Inferior parietal cortex (tissue), 1 donor: ENCODE measurements around the gene STK10.

Experiments used
- DNase-seq: peaks from one replicate; pipeline ENCODE4 v3.0.0-alpha.2; 2016; ENCODE audit errors: extremely low spot score

Gene STK10

GRCh38 chr5:172188893-172189692, 1.1 kb upstream of the STK10 start:
- no peak for DNase-seq

DNA sequence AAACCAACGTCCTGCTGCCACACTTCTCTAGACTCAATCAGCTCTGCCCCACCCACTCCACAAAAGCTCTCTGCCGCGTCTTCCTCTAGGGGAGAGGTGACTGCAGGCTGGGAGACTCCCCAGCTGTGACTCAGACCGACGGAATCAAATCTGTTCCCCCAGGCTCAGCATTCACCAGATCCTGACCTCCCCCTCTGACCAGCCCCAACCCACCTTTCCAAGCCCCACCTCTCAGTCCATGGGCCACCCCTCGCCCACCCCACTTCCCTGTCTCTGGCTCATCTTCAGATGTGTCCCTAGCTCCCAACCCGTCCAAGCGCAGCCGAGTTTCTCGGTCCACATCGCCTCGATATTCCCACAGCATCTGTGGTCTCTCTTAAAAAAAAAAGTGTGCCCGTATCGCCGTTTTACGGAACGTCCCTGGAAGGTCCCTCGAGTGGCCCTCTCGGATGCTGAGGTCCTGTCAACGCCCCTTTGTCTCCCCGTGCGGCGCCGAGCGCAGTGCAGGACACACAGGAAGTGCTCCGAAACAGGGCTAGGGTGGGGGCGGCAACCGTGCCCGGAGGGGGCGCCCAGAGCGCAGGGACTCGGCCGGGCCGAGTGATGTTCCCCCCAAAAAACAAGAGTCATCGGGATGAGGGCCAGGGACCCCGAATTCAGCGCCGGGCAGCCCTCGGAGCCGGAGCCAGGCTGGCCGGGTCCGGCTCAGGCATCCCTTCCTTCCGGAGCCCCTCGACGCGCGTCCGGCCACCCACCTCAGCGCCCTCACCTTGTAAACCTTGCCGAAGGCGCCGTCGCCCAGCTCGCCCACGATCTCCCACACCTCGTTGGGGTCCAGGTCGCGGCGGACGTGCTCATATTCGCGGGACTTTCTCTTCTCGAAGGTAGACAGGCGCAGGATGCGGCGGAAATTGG, 649 bp downstream of the STK10 start:
- no peak for DNase-seq

GRCh38 chr5:172186114-172186695, 1.8 kb downstream of the STK10 start:
- DNase-seq: no peak

DNA sequence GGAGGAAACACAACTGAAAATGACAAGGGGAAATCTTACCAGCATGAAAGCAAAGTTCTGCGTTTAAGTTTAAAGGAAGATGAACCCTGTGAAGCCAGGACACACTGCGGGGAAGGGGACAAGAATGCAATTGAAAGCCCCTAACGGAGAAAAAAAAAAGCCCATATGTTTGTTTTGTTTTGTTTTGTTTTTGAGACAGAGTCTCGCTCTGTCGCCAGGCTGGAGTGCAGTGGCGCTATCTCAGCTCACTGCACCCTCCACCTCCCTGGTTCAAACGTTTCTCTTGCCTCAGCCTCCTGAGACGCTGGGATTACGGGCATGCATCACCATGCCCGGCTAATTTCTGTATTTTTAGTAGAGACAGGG, 2.9 kb downstream of the STK10 start:
- DNase-seq: no peak

- DNase-seq: no peak
Measured at GRCh38 chr5:172183881-172184280, 4.1 kb downstream of the STK10 start.

- no peak for DNase-seq
Measured at GRCh38 chr5:172182291-172182690, 5.7 kb downstream of the STK10 start.

DNA sequence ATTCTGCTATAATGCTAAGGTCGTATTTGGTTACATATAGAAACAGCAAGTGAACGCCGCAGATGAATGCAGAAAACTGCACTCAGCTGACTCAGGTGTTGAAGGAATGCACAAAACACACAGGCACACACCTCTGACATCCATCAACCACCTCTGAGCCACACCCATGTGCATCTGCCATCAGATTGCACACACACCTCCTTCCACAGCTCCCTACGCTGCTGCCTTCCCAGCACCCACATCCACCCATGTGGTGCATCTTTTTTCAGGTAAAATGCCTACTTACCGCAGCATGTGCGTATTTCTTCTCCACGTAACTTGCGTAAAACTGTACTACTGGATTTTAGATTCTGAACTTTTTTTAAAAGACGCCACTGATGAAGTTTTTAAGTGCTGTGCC, 7.1 kb downstream of the STK10 start:
- DNase-seq: no peak

DNA sequence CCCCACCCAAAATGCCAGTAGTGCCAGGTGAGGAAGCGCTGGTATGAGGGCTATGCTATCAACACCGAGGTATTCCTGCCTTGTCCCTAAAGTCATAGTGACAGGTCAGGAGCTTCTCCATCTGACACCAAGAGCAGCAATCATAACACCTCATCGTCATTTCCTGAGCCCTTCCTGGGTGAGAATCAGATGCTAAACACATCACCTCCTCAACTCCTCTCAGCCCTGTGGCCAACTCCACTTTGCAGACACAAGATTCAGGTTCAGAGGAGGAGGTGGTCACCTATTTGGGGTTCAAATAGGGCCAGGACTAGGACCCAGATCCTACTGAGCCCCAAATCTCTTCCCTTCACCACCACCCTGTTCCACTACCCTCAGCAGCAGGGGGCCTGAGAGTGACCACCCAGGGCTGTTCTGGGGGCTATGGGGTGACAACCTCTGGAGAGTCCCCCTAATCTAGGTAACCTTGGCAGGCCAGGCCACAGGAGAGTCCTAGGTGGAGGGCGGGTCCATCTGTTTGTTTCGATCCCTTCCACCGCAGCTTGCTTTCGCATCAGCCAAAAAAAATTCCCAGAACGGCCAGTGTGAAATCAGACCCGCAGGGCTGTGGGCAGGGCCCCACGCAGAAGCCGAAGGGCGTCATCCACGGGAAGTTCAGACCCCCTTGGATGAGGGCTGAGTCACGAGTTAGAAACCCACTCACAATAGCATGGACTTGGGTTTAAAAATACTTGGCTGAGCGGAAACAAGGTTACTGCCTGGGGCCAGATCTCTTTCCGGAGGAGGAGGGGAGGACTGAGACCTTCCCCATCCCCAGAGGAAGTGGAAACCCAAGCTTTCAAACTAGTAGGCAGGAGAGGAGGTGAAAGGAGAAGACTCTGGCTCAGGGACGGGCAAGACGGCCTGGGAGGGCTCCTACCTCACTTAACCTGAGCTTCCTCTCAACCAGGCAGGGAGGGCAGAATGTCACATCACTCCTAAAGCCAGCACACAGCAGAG, 8.7 kb downstream of the STK10 start:
- no peak for DNase-seq

- DNase-seq: no peak
Measured at GRCh38 chr5:172178301-172178987, 9.6 kb downstream of the STK10 start.

GRCh38 chr5:172177176-172177575, 10.8 kb downstream of the STK10 start:
- no peak for DNase-seq

DNA sequence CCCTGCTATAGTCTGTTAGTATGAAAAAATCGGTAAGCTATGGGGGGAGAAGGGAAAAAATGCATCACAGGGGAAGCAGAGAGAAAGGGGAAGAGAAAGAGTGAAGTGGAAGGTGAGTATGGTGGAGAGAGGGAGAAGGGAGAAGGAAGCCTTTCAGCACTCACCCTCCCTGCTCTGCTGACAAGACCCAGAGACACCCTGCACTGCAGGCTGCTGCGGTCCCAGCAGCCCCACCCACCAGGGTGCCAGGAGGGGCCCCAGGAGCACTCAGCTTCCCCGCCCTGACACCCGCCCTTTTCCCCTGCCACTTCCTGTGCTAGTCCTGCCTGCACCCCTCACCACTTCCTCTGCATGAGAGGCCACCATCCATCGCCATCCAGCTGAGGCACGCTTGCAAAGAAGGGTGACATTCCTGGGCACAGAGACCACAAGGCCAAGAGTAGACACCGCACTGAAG, 12.7 kb downstream of the STK10 start:
- DNase-seq: no peak

GRCh38 chr5:172173564-172174153, 14.4 kb downstream of the STK10 start:
- no peak for DNase-seq

- DNase-seq: peak; percentile 47
Measured at GRCh38 chr5:172172912-172173563, 15.0 kb downstream of the STK10 start.

- DNase-seq: no peak
Measured at GRCh38 chr5:172171118-172171517, 16.9 kb downstream of the STK10 start.

DNA sequence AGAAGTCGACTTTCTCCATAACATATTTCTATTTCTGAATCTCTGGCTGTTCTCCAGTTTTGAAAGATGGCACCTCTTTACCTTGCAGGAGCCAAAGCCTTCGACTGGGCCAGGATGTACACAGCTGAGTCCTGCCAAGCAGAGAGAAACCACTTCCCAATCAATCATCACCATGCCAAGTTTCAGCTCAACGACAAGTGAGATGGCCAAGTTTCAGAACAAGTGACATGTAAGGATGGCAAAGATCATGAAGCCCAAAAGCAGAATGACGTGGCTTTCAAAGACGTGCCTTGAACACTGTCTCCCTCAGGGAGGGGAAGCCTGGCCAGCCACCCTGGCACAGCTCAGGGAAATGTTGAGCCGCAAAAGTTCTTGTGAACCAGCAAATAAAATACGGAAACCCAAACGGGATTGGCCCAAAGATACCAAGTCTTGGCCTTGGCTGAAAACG, 17.7 kb downstream of the STK10 start:
- DNase-seq: no peak

- no peak for DNase-seq
Measured at GRCh38 chr5:172169216-172169615, 18.8 kb downstream of the STK10 start.

DNA sequence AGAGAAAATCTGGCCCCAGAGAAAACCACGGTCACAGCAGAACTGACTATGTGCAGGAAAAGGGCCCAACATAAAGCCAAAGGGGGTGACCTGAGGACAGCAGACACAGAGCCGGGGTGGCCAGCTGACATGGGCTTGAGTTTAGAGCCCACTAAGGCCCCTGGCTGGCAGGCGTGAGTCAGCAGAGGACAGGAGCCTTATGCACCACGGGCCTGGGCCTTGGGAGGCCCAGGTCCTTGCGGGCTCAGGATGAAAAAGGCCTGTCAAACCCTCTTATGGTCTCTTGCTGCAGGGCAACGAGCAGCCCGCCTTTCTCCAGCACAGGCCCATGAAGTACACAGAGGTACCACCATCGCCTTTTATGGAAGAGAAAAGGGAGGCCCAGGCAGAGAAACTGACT, 19.7 kb downstream of the STK10 start:
- DNase-seq: no peak

GRCh38 chr5:172167895-172168294, 20.1 kb downstream of the STK10 start:
- DNase-seq: no peak

DNA sequence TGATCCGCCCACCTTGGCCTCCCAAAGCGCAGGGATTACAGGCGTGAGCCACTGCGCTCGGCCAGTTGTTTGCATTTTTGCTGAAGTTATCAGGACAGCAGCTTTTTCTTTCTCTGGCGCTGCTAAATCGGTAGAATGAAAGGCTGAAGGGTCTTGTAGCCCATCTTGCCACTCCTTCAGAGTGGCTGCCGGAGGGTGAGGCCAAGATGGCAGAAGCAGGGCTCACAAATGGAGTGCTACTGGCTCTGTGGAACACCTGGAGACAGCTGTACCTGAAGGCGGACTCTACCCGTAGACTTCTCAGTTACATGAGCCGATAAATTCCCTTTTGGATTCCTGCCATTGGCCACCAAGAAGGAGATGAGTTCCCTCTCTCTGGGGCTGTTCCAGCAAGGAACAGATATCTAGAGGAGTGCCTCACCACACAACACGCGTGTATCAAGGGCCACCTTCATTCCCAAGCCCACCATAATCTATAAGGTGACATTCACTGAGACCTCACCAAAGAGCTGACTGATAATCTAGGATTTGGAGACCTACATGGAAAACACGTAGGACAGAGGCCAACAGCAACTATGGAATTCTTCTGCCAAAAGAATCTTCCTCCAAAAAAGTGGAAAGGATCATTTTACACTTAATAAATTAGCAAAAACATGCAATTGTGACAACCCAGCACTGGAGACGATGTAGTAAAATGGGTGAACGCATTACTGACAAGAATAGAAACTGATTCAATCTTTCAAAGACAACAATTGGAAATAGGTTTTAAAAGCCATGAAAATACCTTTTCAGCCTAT, 21.8 kb downstream of the STK10 start:
- no peak for DNase-seq
